Measurements from ENCODE around the gene SLC39A1.

DNA sequence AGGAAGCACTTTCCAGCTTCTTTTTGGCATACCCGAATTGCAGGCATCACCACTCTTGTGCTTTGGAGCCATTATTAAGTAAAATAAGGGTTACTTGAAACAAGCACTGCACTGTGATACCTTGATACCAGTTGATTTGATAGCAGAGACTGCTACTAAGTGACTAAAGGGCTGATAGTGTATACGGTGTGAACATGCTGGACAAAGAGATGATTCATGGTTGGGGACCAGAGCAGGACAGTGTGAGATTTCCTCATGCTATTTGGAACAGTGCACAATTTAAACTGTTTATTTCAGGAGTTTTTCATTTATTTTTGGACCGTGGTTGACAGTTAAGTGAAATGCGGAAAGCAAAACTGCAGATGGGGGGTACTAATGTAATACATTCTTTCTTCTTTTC lies 37.1 kb upstream of the SLC39A1 start:
- TF ChIP-seq POLR2A (IDR thresholded peaks at IDR 0.05; ENCODE audit: low read depth, low read length), result no peak
- TF ChIP-seq TAF1 (IDR thresholded peaks at IDR 0.05; ENCODE audit: low read depth, low read length), result no peak
- no peak for TF ChIP-seq POLR2AphosphoS5 (IDR thresholded peaks at IDR 0.05; ENCODE audit: low read depth, low read length)
- no peak for TF ChIP-seq PAX5 (IDR thresholded peaks at IDR 0.05; ENCODE audit: insufficient read depth, low read length, severe bottlenecking)
- no peak for TF ChIP-seq POU2F2 (IDR thresholded peaks at IDR 0.05; ENCODE audit: low read depth, low read length)
- no peak for TF ChIP-seq SPI1 (IDR thresholded peaks at IDR 0.05; ENCODE audit: low read depth, low read length)

Measured in GM12891 (cell line).